ENCODE measurements around the gene KLF5. TPM values are rescaled to one million over a fixed set of nuclear protein-coding genes. Genes with fewer than 3 reads are reported as not detected.

The KLF5 gene
- polyA plus RNA-seq, 3 donors = 1.8 to 6.5 (median 3.6) TPM

DNA sequence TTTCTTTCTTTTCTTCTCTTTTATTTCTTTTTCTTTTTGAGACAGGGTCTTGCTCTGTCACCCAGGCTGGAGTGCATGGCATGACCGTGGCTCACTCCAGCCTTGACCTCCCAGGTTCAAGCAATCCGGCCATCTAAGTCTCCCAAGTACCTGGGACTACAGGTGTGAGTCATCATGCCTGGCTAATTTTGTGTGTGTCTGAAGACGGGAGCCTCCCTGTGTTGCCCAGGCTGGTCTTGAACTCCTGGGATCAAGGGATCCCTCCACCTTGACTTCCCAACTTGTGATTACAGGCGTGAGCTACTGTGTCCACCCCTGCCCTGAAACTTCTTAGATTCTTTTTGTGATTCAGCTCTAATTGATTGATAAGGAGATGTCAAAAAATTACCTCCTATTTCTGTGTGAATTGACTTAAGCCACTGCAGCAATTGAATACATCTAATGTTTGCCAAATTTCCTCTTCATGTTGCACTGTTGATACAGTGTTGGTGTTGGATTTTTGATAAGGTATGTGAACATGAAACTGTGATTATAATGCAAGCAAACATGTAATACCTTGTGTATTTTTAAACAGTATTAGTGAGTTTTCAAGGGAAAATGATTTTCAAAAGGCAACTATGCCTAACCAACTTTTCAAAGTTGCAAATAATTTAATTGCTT is 22.6 kb downstream of the KLF5 start:
- Histone ChIP-seq H3K27me3 (ENCODE audit: control insufficient read depth in 2 of 2, insufficient read depth in 2 of 2, low read length in 2 of 2) (no peaks in the 10 kb centered on the region), H3K4me1 (ENCODE audit: control insufficient read depth in 1 of 2, insufficient read depth in 2 of 2, low read length in 2 of 2) (no peaks in the 10 kb centered on the region), H3K4me3 (replicated peaks in 1 of 3; ENCODE audit: low read depth in 2 of 3, low read length in 3 of 3) (no peak overlapping the region), H3K9me3 (replicated peaks in 1 of 2; ENCODE audit: control insufficient read depth in 1 of 2, insufficient read depth in 1 of 2, low read length in 2 of 2) (no peaks in the 10 kb centered on the region), H3K4me2 (replicated peaks; ENCODE audit: extremely low read depth, low read length, poor library complexity, severe bottlenecking) (no peak overlapping the region), H2AFZ (ENCODE audit: insufficient read depth, low read depth, low read length, poor library complexity, severe bottlenecking) (no peak overlapping the region), H3K27ac (ENCODE audit: low read depth in 1 of 2, low read length in 2 of 2) (no peak overlapping the region), H4K20me1 (ENCODE audit: insufficient read depth, low read length) (no peaks in the 10 kb centered on the region), H3K9ac (ENCODE audit: insufficient read depth, low read length, poor library complexity, severe bottlenecking) (no peak overlapping the region), H3K79me2 (ENCODE audit: insufficient read depth, low read length) (no peaks in the 10 kb centered on the region), H3K36me3 (replicated peaks in 1 of 2; ENCODE audit: control insufficient read depth in 1 of 2, insufficient read depth in 2 of 2, low read length in 2 of 2) (no peaks in the 10 kb centered on the region)
- Mint-ChIP-seq H3K27me3 (ENCODE audit: low read depth in 3 of 3) (peaks cover 1 to 6% (median 2%) of the 10 kb centered on the region in 3 donors), H3K4me1 (no peaks in the 10 kb centered on the region), H3K27ac (peak overlapping the region in 1 of 7 donors; percentile 13), H3K9me3 (peaks cover 2 to 14% (median 9%) of the 10 kb centered on the region in 7 donors), H3K4me3 (no peak overlapping the region), H3K36me3 (no peaks in the 10 kb centered on the region)
- TF ChIP-seq, protein P1, sequence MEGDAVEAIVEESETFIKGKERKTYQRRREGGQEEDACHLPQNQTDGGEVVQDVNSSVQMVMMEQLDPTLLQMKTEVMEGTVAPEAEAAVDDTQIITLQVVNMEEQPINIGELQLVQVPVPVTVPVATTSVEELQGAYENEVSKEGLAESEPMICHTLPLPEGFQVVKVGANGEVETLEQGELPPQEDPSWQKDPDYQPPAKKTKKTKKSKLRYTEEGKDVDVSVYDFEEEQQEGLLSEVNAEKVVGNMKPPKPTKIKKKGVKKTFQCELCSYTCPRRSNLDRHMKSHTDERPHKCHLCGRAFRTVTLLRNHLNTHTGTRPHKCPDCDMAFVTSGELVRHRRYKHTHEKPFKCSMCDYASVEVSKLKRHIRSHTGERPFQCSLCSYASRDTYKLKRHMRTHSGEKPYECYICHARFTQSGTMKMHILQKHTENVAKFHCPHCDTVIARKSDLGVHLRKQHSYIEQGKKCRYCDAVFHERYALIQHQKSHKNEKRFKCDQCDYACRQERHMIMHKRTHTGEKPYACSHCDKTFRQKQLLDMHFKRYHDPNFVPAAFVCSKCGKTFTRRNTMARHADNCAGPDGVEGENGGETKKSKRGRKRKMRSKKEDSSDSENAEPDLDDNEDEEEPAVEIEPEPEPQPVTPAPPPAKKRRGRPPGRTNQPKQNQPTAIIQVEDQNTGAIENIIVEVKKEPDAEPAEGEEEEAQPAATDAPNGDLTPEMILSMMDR (IDR thresholded peaks at IDR 0.05) = no peak
- no peak for DNase-seq
- WGBS (ENCODE audit: insufficient coverage) = 83% methylated on average over 1 of the region's 4 CpGs
- intact Hi-C loops (cut with micrococcal nuclease) = no loop called here

DNA sequence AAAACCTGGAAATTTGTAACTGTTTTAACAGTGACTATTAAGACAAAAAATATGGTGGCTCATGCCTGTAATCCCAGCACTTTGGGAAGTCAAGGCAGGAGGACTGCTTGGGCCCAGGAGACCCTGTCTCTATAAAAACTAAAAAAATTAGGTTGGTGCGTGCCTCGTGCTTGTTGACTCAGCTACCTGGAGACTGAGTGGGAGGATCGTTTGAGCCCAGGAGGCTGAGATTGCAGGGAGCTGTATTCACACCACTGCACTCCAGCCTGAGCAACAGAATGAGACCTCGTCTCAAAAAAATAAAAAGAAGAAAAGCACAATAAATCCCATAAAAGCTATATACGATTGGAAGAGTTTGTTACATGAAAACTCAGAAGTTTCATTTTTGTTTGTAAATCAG is 23.7 kb downstream of the KLF5 start:
- Histone ChIP-seq H3K9me3 (replicated peaks in 1 of 2; ENCODE audit: control insufficient read depth in 1 of 2, insufficient read depth in 1 of 2, low read length in 2 of 2) (peaks cover 0 to under 1% of the 10 kb centered on the region in 2 donors), H3K4me3 (replicated peaks in 1 of 3; ENCODE audit: low read depth in 2 of 3, low read length in 3 of 3) (no peak overlapping the region), H3K79me2 (ENCODE audit: insufficient read depth, low read length) (no peaks in the 10 kb centered on the region), H4K20me1 (ENCODE audit: insufficient read depth, low read length) (no peaks in the 10 kb centered on the region), H3K4me1 (ENCODE audit: control insufficient read depth in 1 of 2, insufficient read depth in 2 of 2, low read length in 2 of 2) (no peaks in the 10 kb centered on the region), H3K27ac (ENCODE audit: low read depth in 1 of 2, low read length in 2 of 2) (no peak overlapping the region), H3K9ac (ENCODE audit: insufficient read depth, low read length, poor library complexity, severe bottlenecking) (no peak overlapping the region), H3K36me3 (replicated peaks in 1 of 2; ENCODE audit: control insufficient read depth in 1 of 2, insufficient read depth in 2 of 2, low read length in 2 of 2) (no peaks in the 10 kb centered on the region), H2AFZ (ENCODE audit: insufficient read depth, low read depth, low read length, poor library complexity, severe bottlenecking) (no peak overlapping the region), H3K27me3 (ENCODE audit: control insufficient read depth in 2 of 2, insufficient read depth in 2 of 2, low read length in 2 of 2) (no peaks in the 10 kb centered on the region), H3K4me2 (replicated peaks; ENCODE audit: extremely low read depth, low read length, poor library complexity, severe bottlenecking) (no peak overlapping the region)
- Mint-ChIP-seq H3K9me3 (peaks cover 2 to 19% (median 11%) of the 10 kb centered on the region in 7 donors), H3K4me1 (no peaks in the 10 kb centered on the region), H3K4me3 (no peak overlapping the region), H3K27ac (no peak overlapping the region), H3K36me3 (no peaks in the 10 kb centered on the region), H3K27me3 (ENCODE audit: low read depth in 3 of 3) (peaks cover 1 to 6% (median 2%) of the 10 kb centered on the region in 3 donors)
- TF ChIP-seq, protein P1 (IDR thresholded peaks at IDR 0.05) = no peak
- intact Hi-C loops (cut with micrococcal nuclease) = no loop called here
- 100% methylated on average over 2 of the region's 5 CpGs for WGBS (ENCODE audit: insufficient coverage)
- DNase-seq = no peak
